Measurements from ENCODE around the gene RNF144B. TPM values are rescaled to one million over a fixed set of nuclear protein-coding genes. Genes with fewer than 3 reads are reported as not detected.
A peak's percentile ranks its signal among the peaks of the same experiment; 100 is the strongest.
"Not testable (repeated sequence)": the region's sequence is repeated elsewhere in the genome, so short reads cannot be mapped to it uniquely, and the experiment has no call there.

Gene RNF144B
- total RNA-seq, 6 experiments from 2014 or later: 7.6 to 19.1 (median 10.2) TPM

- Histone ChIP-seq H3K4me3 (no peak overlapping the region), H3K27ac (no peak overlapping the region), H3K9me3 (no peaks in the 10 kb centered on the region), H3K27me3 (no peaks in the 10 kb centered on the region), H3K36me3 (no peaks in the 10 kb centered on the region), H3K4me1 (peaks cover 0 to 24% (median 11%) of the 10 kb centered on the region in 4 donors)
- WGBS (ENCODE audit: insufficient coverage, low coverage, low lambda C conversion rate, missing lambda C conversion rate): no CpG with 5 or more reads among the region's 1 CpG
- intact Hi-C loops (cut with DNase I): no loop called here
- no peak for DNase-seq
- peak in 3 of 4 donors; percentile 45 to 62 (median 51) for ATAC-seq
- TF ChIP-seq CTCF (IDR thresholded peaks at IDR 0.05): no peak
- TF ChIP-seq POLR2A (IDR thresholded peaks at IDR 0.05): no peak
These were observed 27.8 kb upstream of the RNF144B start for GRCh38 chr6:18359237-18359885.

GRCh38 chr6:18360188-18360587 is 27.0 kb upstream of the RNF144B start:
- intact Hi-C loops (cut with DNase I): no loop called here
- DNase-seq (no peak), ATAC-seq (peak in 2 of 4 donors; percentile 9 to 47)
- no peaks in the 10 kb centered on the region for H3K9me3 ChIP-seq
- no peaks in the 10 kb centered on the region for H3K36me3 ChIP-seq
- TF ChIP-seq POLR2A (IDR thresholded peaks at IDR 0.05) (peak; percentile 9), CTCF (IDR thresholded peaks at IDR 0.05) (no peak)
- H3K27me3 ChIP-seq: no peaks in the 10 kb centered on the region
- no peak overlapping the region for H3K4me3 ChIP-seq
- H3K27ac ChIP-seq: no peak overlapping the region
- peaks cover 0 to 24% (median 11%) of the 10 kb centered on the region in 4 donors for H3K4me1 ChIP-seq
- WGBS (ENCODE audit: insufficient coverage, low coverage, low lambda C conversion rate, missing lambda C conversion rate): 100% methylated on average over 1 of the region's 1 CpG

GRCh38 chr6:18362058-18362561 is 25.0 kb upstream of the RNF144B start:
- peaks cover 0 to 24% (median 11%) of the 10 kb centered on the region in 4 donors for H3K4me1 ChIP-seq
- H3K9me3 ChIP-seq: no peaks in the 10 kb centered on the region
- no peaks in the 10 kb centered on the region for H3K27me3 ChIP-seq
- H3K4me3 ChIP-seq: no peak overlapping the region
- peak overlapping the region in 2 of 3 donors; percentile 30 to 43 for H3K27ac ChIP-seq
- ATAC-seq: peak; percentile 61 to 82 (median 78)
- 38% methylated on average over 2 of the region's 2 CpGs for WGBS (ENCODE audit: insufficient coverage, low coverage, low lambda C conversion rate, missing lambda C conversion rate)
- intact Hi-C loops (cut with DNase I): no loop called here
- no peaks in the 10 kb centered on the region for H3K36me3 ChIP-seq
- TF ChIP-seq POLR2A (IDR thresholded peaks at IDR 0.05): no peak
- no peak for TF ChIP-seq CTCF (IDR thresholded peaks at IDR 0.05)
- no peak for DNase-seq

- 23% methylated on average over 5 of the region's 5 CpGs for WGBS (ENCODE audit: insufficient coverage, low coverage, low lambda C conversion rate, missing lambda C conversion rate)
- TF ChIP-seq CTCF (IDR thresholded peaks at IDR 0.05) (no peak), POLR2A (IDR thresholded peaks at IDR 0.05) (no peak)
These were observed 23.4 kb upstream of the RNF144B start for GRCh38 chr6:18363746-18364145.

GRCh38 chr6:18364561-18364960 is 22.6 kb upstream of the RNF144B start:
- WGBS (ENCODE audit: insufficient coverage, low coverage, low lambda C conversion rate, missing lambda C conversion rate): 40% methylated on average over 1 of the region's 2 CpGs
- intact Hi-C loops (cut with DNase I): not testable (repeated sequence)

More at GRCh38 chr6:18363746-18364145, 23.4 kb upstream of the RNF144B start:
- H3K9me3 ChIP-seq: no peaks in the 10 kb centered on the region
- intact Hi-C loops (cut with DNase I): no loop called here
- ATAC-seq (peak; percentile 56 to 63 (median 58)), DNase-seq (no peak)
- H3K4me1 ChIP-seq: peaks cover 0 to 24% (median 11%) of the 10 kb centered on the region in 4 donors
- no peaks in the 10 kb centered on the region for H3K36me3 ChIP-seq
- no peaks in the 10 kb centered on the region for H3K27me3 ChIP-seq
- no peak overlapping the region for H3K4me3 ChIP-seq
- H3K27ac ChIP-seq: no peak overlapping the region

More at GRCh38 chr6:18364561-18364960, 22.6 kb upstream of the RNF144B start:
- not testable (repeated sequence) for H3K36me3 ChIP-seq, ATAC-seq, H3K4me3 ChIP-seq, H3K9me3 ChIP-seq, DNase-seq, H3K27me3 ChIP-seq, H3K27ac ChIP-seq
- peaks cover 0 to 24% (median 11%) of the 10 kb centered on the region in 4 donors for H3K4me1 ChIP-seq
